IMR-90 (cell line): ENCODE measurements around the gene WDR6.

Experiments
- CEBPB ChIP-seq: IDR thresholded peaks from 2 replicates; pipeline ENCODE4 v1.6.1; 2012; ENCODE audit warnings: low read depth, low read length, improper control_type of control experiment
- ELK1 ChIP-seq: fragments of 150-350 bp; IDR thresholded peaks from 2 replicates; pipeline ENCODE4 v1.6.1; 2016; ENCODE audit warnings: low read depth, mild to moderate bottlenecking, low read length, moderate library complexity, borderline replicate concordance
- MAFK ChIP-seq: IDR thresholded peaks from 2 replicates; pipeline ENCODE4 v1.6.1; 2012; ENCODE audit warnings: low read depth, low read length, improper control_type of control experiment
- POLR2A ChIP-seq: IDR thresholded peaks from 2 replicates; pipeline ENCODE4 v1.6.1; 2012; ENCODE audit warnings: mild to moderate bottlenecking, low read depth, low read length
- TF ChIP-seq, protein P1 (sequence below): conservative IDR thresholded peaks from 2 replicates; pipeline ENCODE4 v1.5.1; 2012; ENCODE audit warnings: mild to moderate bottlenecking, low read depth, low read length, improper control_type of control experiment

DNA sequence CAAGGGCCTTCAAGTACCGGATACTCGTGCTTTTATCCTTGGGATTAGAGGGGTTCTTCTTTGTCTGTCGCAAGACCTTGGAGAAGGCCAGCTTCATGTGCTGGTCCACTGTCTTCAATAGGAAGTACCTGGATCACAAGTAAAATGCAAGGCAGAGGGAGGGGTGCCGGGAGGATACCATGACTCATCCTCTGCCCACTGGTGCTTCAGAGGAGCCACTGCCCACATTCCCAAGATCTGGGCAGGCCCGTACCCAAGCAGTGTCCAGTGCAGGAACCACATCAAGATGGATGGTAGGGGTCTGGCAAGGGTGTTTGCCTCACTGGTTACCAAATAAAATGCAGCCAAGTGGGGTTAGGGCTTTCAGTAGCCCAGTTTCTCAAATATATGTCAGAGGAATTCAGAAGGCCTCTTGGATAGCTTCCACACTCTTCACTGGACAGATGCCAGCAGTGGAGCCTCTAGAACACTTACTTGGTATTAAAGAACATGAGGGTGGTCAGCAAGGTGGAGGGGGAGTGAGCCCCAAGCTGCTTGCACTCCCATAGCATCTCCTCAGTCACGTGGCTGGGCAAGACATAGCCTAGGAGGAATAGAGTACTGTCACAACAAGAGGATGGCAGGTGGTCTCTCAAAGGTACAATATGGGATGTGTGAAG, 25.6 kb downstream of the WDR6 start:
- TF ChIP-seq, protein P1, sequence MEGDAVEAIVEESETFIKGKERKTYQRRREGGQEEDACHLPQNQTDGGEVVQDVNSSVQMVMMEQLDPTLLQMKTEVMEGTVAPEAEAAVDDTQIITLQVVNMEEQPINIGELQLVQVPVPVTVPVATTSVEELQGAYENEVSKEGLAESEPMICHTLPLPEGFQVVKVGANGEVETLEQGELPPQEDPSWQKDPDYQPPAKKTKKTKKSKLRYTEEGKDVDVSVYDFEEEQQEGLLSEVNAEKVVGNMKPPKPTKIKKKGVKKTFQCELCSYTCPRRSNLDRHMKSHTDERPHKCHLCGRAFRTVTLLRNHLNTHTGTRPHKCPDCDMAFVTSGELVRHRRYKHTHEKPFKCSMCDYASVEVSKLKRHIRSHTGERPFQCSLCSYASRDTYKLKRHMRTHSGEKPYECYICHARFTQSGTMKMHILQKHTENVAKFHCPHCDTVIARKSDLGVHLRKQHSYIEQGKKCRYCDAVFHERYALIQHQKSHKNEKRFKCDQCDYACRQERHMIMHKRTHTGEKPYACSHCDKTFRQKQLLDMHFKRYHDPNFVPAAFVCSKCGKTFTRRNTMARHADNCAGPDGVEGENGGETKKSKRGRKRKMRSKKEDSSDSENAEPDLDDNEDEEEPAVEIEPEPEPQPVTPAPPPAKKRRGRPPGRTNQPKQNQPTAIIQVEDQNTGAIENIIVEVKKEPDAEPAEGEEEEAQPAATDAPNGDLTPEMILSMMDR = no peak
- TF ChIP-seq CEBPB (no peak), ELK1 (no peak), POLR2A (no peak), MAFK (no peak)
